ENCODE measurements around the gene CNN2.

DNA sequence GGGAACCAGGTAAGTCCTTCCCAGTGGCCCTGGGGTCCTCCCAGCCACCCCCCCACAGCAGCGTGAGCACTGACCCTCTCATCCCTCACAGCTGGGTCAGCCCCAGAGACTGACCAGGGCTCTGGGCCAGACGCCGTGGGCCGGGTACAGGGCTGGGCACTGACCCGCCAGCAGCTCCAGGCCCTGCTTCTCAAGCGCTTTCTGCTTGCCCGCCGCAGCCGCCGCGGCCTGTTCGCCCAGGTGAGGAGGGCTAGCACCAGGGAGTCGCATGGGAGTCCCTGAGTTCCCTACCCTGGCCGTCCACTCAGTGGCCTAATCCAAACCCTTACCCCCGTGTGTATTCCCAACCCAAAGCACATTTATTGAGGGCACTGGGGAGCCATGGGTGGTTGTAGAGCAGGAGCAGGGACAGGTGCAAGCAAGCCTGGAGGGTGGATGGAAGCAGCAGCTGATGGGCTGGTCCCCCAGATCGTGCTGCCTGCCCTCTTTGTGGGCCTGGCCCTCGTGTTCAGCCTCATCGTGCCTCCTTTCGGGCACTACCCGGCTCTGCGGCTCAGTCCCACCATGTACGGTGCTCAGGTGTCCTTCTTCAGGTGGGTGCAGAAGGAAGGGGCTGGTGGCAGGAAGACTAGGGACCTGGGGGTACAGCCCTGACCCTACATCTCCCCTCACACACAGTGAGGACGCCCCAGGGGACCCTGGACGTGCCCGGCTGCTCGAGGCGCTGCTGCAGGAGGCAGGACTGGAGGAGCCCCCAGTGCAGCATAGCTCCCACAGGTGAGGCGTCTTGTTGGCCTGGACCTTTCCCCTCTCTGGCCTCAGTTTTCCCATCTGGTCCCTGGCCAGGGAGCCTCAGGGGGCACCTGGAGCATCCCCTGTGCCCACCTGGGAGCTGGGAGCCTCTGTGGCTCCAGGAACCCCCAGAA, 28.0 kb downstream of the CNN2 start:
- no peak for TF ChIP-seq SP1 (IDR thresholded peaks at IDR 0.05)
- no peak for TF ChIP-seq L3MBTL2 (conservative IDR thresholded peaks at IDR 0.05)
- no peak for TF ChIP-seq SUZ12 (IDR thresholded peaks at IDR 0.05)
- TF ChIP-seq TARDBP (IDR thresholded peaks at IDR 0.05) = no peak
- TF ChIP-seq NFRKB (IDR thresholded peaks at IDR 0.05) = no peak
- TF ChIP-seq ELF4 (IDR thresholded peaks at IDR 0.05) = no peak
- TF ChIP-seq BHLHE40 (IDR thresholded peaks at IDR 0.05; ENCODE audit: borderline replicate concordance) = no peak
- TF ChIP-seq FOXK2 (IDR thresholded peaks at IDR 0.05) = no peak
- TF ChIP-seq FOXM1 (IDR thresholded peaks at IDR 0.05; ENCODE audit: borderline replicate concordance) = no peak
- TF ChIP-seq ARNT (IDR thresholded peaks at IDR 0.05) = no peak
